Measurements from ENCODE around the gene CD2.

Gene CD2

DNA sequence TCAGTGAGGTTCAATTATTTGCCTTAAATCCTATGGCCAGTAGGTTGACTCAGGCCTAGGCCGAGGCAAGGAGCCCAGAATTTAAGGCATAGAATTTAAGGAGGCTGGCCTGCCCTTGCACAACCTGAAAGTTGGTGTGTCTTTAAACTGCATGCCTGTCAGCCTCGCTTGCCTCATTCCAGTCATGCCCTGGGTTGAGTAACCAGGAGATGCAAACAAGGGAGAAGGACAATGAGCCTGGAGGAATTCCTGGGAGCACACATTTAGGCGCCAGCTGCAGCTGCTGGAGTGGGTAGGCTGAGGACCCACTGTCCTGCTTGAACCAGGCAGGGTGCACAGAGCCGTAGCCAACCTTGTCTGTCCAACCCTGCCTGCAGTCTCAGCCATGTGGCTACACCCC is 11.7 kb downstream of the CD2 start:
- Histone ChIP-seq H3K9me3 (ENCODE audit: control insufficient read depth in 2 of 2, low read length in 2 of 2) (no peaks in the 10 kb centered on the region), H3K27ac (ENCODE audit: low read depth in 2 of 2, low read length in 2 of 2) (no peak overlapping the region), H3K27me3 (ENCODE audit: control insufficient read depth in 2 of 2, insufficient read depth in 2 of 2, low read length in 2 of 2) (no peaks in the 10 kb centered on the region), H3K9ac (ENCODE audit: low read depth in 1 of 2, low read length in 2 of 2) (no peak overlapping the region), H3K4me3 (ENCODE audit: low read length in 2 of 2) (no peak overlapping the region), H3K4me1 (ENCODE audit: control insufficient read depth in 2 of 2, insufficient read depth in 2 of 2, low read length in 2 of 2) (peaks cover 0 to 3% of the 10 kb centered on the region in 2 donors), H3K36me3 (ENCODE audit: control insufficient read depth in 2 of 2, insufficient read depth in 2 of 2, low read length in 2 of 2) (no peaks in the 10 kb centered on the region)

- no peak overlapping the region for H3K27ac ChIP-seq (ENCODE audit: low read depth in 2 of 2, low read length in 2 of 2)
- H3K27me3 ChIP-seq (ENCODE audit: control insufficient read depth in 2 of 2, insufficient read depth in 2 of 2, low read length in 2 of 2): no peaks in the 10 kb centered on the region
- no peak overlapping the region for H3K9ac ChIP-seq (ENCODE audit: low read depth in 1 of 2, low read length in 2 of 2)
- no peaks in the 10 kb centered on the region for H3K9me3 ChIP-seq (ENCODE audit: control insufficient read depth in 2 of 2, low read length in 2 of 2)
- H3K36me3 ChIP-seq (ENCODE audit: control insufficient read depth in 2 of 2, insufficient read depth in 2 of 2, low read length in 2 of 2): no peaks in the 10 kb centered on the region
- H3K4me3 ChIP-seq (ENCODE audit: low read length in 2 of 2): no peak overlapping the region
- H3K4me1 ChIP-seq (ENCODE audit: control insufficient read depth in 2 of 2, insufficient read depth in 2 of 2, low read length in 2 of 2): peaks cover 0 to 3% of the 10 kb centered on the region in 2 donors
Observed at GRCh38 chr1:116766616-116767469, 12.6 kb downstream of the CD2 start.

DNA sequence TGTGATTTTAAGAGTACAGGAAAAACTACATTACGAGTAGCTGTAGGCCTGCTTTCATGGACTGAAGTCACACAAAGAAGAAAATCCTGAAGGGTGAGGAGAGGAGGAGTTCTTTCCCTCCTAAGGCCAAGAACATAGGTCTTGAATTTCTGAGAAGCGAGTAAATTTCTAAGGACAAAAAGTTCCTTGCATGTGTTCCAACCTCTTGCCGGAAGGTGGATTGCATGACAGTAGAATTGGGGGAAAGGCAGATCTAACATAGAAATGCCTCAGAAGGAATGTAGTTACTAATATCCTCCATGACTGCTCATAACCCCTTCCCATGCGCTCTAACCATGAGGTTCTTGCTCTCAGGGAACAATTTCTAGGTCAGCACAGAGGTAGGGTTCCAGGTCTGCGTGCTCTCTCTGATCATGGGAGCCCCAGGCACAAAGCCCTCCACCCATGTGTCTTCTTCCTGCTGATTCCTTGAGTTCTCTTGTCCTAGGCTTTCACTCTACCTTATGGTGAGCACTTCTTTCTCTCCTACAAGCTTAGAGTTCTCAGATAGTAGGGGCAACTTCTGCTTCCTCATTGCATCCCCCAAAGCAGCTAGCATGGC is 13.7 kb downstream of the CD2 start:
- peak overlapping the region in 1 of 2 donors; percentile 25 for H3K27ac ChIP-seq (ENCODE audit: low read depth in 2 of 2, low read length in 2 of 2)
- no peaks in the 10 kb centered on the region for H3K9me3 ChIP-seq (ENCODE audit: control insufficient read depth in 2 of 2, low read length in 2 of 2)
- H3K4me3 ChIP-seq (ENCODE audit: low read length in 2 of 2): no peak overlapping the region
- H3K4me1 ChIP-seq (ENCODE audit: control insufficient read depth in 2 of 2, insufficient read depth in 2 of 2, low read length in 2 of 2): peaks cover 0 to 3% of the 10 kb centered on the region in 2 donors
- H3K36me3 ChIP-seq (ENCODE audit: control insufficient read depth in 2 of 2, insufficient read depth in 2 of 2, low read length in 2 of 2): no peaks in the 10 kb centered on the region
- no peak overlapping the region for H3K9ac ChIP-seq (ENCODE audit: low read depth in 1 of 2, low read length in 2 of 2)
- no peaks in the 10 kb centered on the region for H3K27me3 ChIP-seq (ENCODE audit: control insufficient read depth in 2 of 2, insufficient read depth in 2 of 2, low read length in 2 of 2)

- H3K27me3 ChIP-seq (ENCODE audit: control insufficient read depth in 2 of 2, insufficient read depth in 2 of 2, low read length in 2 of 2): no peaks in the 10 kb centered on the region
- no peaks in the 10 kb centered on the region for H3K9me3 ChIP-seq (ENCODE audit: control insufficient read depth in 2 of 2, low read length in 2 of 2)
- peaks cover 0 to 3% of the 10 kb centered on the region in 2 donors for H3K4me1 ChIP-seq (ENCODE audit: control insufficient read depth in 2 of 2, insufficient read depth in 2 of 2, low read length in 2 of 2)
- H3K27ac ChIP-seq (ENCODE audit: low read depth in 2 of 2, low read length in 2 of 2): peak overlapping the region; percentile 27 to 49
- no peaks in the 10 kb centered on the region for H3K36me3 ChIP-seq (ENCODE audit: control insufficient read depth in 2 of 2, insufficient read depth in 2 of 2, low read length in 2 of 2)
- no peak overlapping the region for H3K4me3 ChIP-seq (ENCODE audit: low read length in 2 of 2)
- no peak overlapping the region for H3K9ac ChIP-seq (ENCODE audit: low read depth in 1 of 2, low read length in 2 of 2)
Observed at GRCh38 chr1:116768416-116769103, 14.3 kb downstream of the CD2 start.

DNA sequence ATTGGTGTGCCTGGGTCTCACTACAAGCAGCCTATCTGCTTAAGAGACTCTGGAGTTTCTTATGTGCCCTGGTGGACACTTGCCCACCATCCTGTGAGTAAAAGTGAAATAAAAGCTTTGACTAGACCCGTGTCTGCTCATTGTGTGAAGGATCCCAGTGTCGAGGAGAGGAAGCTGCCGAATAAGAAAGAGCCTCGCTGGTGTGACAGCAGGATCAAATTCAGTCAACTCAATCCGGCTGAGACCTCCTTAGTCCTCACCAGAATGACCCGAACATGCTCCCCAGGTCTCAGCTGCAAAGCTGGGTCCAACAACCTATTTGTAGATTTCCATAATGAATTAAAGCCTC is 14.8 kb downstream of the CD2 start:
- H3K27me3 ChIP-seq (ENCODE audit: control insufficient read depth in 2 of 2, insufficient read depth in 2 of 2, low read length in 2 of 2): no peaks in the 10 kb centered on the region
- H3K4me1 ChIP-seq (ENCODE audit: control insufficient read depth in 2 of 2, insufficient read depth in 2 of 2, low read length in 2 of 2): peaks cover 0 to 3% of the 10 kb centered on the region in 2 donors
- no peaks in the 10 kb centered on the region for H3K36me3 ChIP-seq (ENCODE audit: control insufficient read depth in 2 of 2, insufficient read depth in 2 of 2, low read length in 2 of 2)
- H3K9ac ChIP-seq (ENCODE audit: low read depth in 1 of 2, low read length in 2 of 2): no peak overlapping the region
- no peaks in the 10 kb centered on the region for H3K9me3 ChIP-seq (ENCODE audit: control insufficient read depth in 2 of 2, low read length in 2 of 2)
- H3K4me3 ChIP-seq (ENCODE audit: low read length in 2 of 2): no peak overlapping the region
- peak overlapping the region; percentile 27 to 49 for H3K27ac ChIP-seq (ENCODE audit: low read depth in 2 of 2, low read length in 2 of 2)

DNA sequence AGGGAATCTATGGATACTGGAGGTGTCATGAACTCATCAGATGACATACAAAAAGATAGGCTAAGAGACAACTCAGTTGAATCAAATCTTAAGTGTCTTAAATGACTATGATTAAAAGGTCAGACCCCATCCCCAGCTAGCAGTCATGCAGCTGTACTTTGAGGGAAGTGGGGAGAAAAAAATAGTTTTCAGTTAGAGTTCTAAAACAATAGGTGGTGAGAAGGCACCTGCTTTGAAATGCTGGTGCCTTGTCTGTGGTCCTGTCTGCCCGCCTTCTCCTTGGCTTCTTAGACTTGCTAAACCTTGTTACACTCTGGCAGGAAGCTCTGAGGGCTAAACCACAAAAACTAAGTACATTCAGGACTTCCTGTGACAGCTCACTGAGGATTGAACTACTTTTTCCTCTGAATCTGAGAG is 15.3 kb downstream of the CD2 start:
- H3K4me3 ChIP-seq (ENCODE audit: low read length in 2 of 2): no peak overlapping the region
- peak overlapping the region; percentile 27 to 49 for H3K27ac ChIP-seq (ENCODE audit: low read depth in 2 of 2, low read length in 2 of 2)
- H3K4me1 ChIP-seq (ENCODE audit: control insufficient read depth in 2 of 2, insufficient read depth in 2 of 2, low read length in 2 of 2): peaks cover 0 to 3% of the 10 kb centered on the region in 2 donors
- no peaks in the 10 kb centered on the region for H3K9me3 ChIP-seq (ENCODE audit: control insufficient read depth in 2 of 2, low read length in 2 of 2)
- H3K9ac ChIP-seq (ENCODE audit: low read depth in 1 of 2, low read length in 2 of 2): no peak overlapping the region
- no peaks in the 10 kb centered on the region for H3K36me3 ChIP-seq (ENCODE audit: control insufficient read depth in 2 of 2, insufficient read depth in 2 of 2, low read length in 2 of 2)
- no peaks in the 10 kb centered on the region for H3K27me3 ChIP-seq (ENCODE audit: control insufficient read depth in 2 of 2, insufficient read depth in 2 of 2, low read length in 2 of 2)

- Histone ChIP-seq H3K27ac (ENCODE audit: low read depth in 2 of 2, low read length in 2 of 2) (no peak overlapping the region), H3K27me3 (ENCODE audit: control insufficient read depth in 2 of 2, insufficient read depth in 2 of 2, low read length in 2 of 2) (no peaks in the 10 kb centered on the region), H3K9me3 (ENCODE audit: control insufficient read depth in 2 of 2, low read length in 2 of 2) (no peaks in the 10 kb centered on the region), H3K36me3 (ENCODE audit: control insufficient read depth in 2 of 2, insufficient read depth in 2 of 2, low read length in 2 of 2) (no peaks in the 10 kb centered on the region), H3K9ac (ENCODE audit: low read depth in 1 of 2, low read length in 2 of 2) (no peak overlapping the region), H3K4me3 (ENCODE audit: low read length in 2 of 2) (no peak overlapping the region), H3K4me1 (ENCODE audit: control insufficient read depth in 2 of 2, insufficient read depth in 2 of 2, low read length in 2 of 2) (peaks cover 0 to 3% of the 10 kb centered on the region in 2 donors)
Observed at GRCh38 chr1:116769994-116770393, 15.8 kb downstream of the CD2 start.

DNA sequence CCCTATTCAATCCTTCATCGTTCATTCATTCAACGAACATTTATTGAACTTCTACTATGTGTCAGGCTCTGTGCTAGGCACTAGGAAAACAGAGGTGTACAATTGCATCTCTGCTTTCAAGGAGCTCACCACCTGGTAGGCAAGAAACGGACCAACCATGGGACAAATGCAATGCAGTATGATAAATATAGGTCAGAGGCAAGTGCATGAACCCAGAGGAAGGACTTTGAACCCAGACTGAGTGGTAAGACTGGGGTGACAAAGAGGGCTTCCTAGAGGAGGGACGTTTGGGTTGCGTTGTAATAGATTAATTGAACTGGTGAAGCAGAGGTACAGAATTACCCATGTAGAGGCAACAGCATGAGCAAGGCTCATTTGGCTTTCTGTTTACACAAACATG is 16.4 kb downstream of the CD2 start:
- Histone ChIP-seq H3K27ac (ENCODE audit: low read depth in 2 of 2, low read length in 2 of 2) (peak overlapping the region; percentile 34 to 49), H3K4me3 (ENCODE audit: low read length in 2 of 2) (no peak overlapping the region), H3K36me3 (ENCODE audit: control insufficient read depth in 2 of 2, insufficient read depth in 2 of 2, low read length in 2 of 2) (no peaks in the 10 kb centered on the region), H3K9ac (ENCODE audit: low read depth in 1 of 2, low read length in 2 of 2) (no peak overlapping the region), H3K27me3 (ENCODE audit: control insufficient read depth in 2 of 2, insufficient read depth in 2 of 2, low read length in 2 of 2) (no peaks in the 10 kb centered on the region), H3K4me1 (ENCODE audit: control insufficient read depth in 2 of 2, insufficient read depth in 2 of 2, low read length in 2 of 2) (peaks cover 0 to 3% of the 10 kb centered on the region in 2 donors), H3K9me3 (ENCODE audit: control insufficient read depth in 2 of 2, low read length in 2 of 2) (no peaks in the 10 kb centered on the region)

- H3K4me3 ChIP-seq (ENCODE audit: low read length in 2 of 2): no peak overlapping the region
- H3K9ac ChIP-seq (ENCODE audit: low read depth in 1 of 2, low read length in 2 of 2): no peak overlapping the region
- no peak overlapping the region for H3K27ac ChIP-seq (ENCODE audit: low read depth in 2 of 2, low read length in 2 of 2)
- H3K9me3 ChIP-seq (ENCODE audit: control insufficient read depth in 2 of 2, low read length in 2 of 2): no peaks in the 10 kb centered on the region
- H3K36me3 ChIP-seq (ENCODE audit: control insufficient read depth in 2 of 2, insufficient read depth in 2 of 2, low read length in 2 of 2): no peaks in the 10 kb centered on the region
- H3K27me3 ChIP-seq (ENCODE audit: control insufficient read depth in 2 of 2, insufficient read depth in 2 of 2, low read length in 2 of 2): no peaks in the 10 kb centered on the region
- peaks cover 0 to 3% of the 10 kb centered on the region in 2 donors for H3K4me1 ChIP-seq (ENCODE audit: control insufficient read depth in 2 of 2, insufficient read depth in 2 of 2, low read length in 2 of 2)
Observed at GRCh38 chr1:116771997-116772647, 17.9 kb downstream of the CD2 start.

DNA sequence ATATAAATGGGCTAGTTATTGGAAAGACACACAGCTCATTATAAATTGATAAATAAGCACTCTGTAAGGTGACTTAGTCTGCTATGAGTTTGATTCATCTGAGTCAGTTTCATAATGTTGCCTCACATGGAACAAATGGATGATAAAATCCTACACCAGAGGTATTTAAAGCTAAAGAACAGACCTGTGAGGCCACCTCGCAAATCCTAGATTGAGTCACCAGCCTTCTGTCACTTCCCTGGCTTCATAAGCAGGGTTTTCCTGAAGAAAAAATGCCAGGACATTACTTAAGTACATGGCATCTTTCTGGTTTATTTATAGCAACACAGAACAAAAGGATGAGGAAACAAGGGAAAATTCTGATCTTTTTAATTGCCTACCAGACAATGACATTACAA is 18.4 kb downstream of the CD2 start:
- H3K4me3 ChIP-seq (ENCODE audit: low read length in 2 of 2): no peak overlapping the region
- H3K4me1 ChIP-seq (ENCODE audit: control insufficient read depth in 2 of 2, insufficient read depth in 2 of 2, low read length in 2 of 2): peaks cover 0 to 3% of the 10 kb centered on the region in 2 donors
- H3K36me3 ChIP-seq (ENCODE audit: control insufficient read depth in 2 of 2, insufficient read depth in 2 of 2, low read length in 2 of 2): no peaks in the 10 kb centered on the region
- no peaks in the 10 kb centered on the region for H3K9me3 ChIP-seq (ENCODE audit: control insufficient read depth in 2 of 2, low read length in 2 of 2)
- no peaks in the 10 kb centered on the region for H3K27me3 ChIP-seq (ENCODE audit: control insufficient read depth in 2 of 2, insufficient read depth in 2 of 2, low read length in 2 of 2)
- no peak overlapping the region for H3K9ac ChIP-seq (ENCODE audit: low read depth in 1 of 2, low read length in 2 of 2)
- H3K27ac ChIP-seq (ENCODE audit: low read depth in 2 of 2, low read length in 2 of 2): no peak overlapping the region
